HepG2 (cell line): ENCODE data around the gene MRPL20. TPM values are rescaled to one million over a fixed set of nuclear protein-coding genes. Genes with fewer than 3 reads are reported as not detected.

Experiments
- GABPB1 ChIP-seq: IDR thresholded peaks from 2 replicates; pipeline ENCODE4 v1.6.1; 2016; ENCODE audit warnings: mild to moderate bottlenecking, missing genetic modification reagents, moderate library complexity, missing compliant biosample characterization
- HES4 ChIP-seq: sonication (generic); formaldehyde crosslinking; IDR thresholded peaks from 2 replicates; pipeline ENCODE4 v1.9.0; 2021; ENCODE audit warnings: mild to moderate bottlenecking, missing genetic modification reagents, borderline replicate concordance
- HNF4A ChIP-seq: sonication (generic); formaldehyde crosslinking; IDR thresholded peaks from 2 replicates; pipeline ENCODE4 v1.4.0; 2020; ENCODE audit warnings: missing genetic modification reagents
- IKZF4 ChIP-seq: sonication (generic); formaldehyde crosslinking; IDR thresholded peaks from 2 replicates; pipeline ENCODE4 v1.5.1; 2020; ENCODE audit warnings: borderline replicate concordance, mild to moderate bottlenecking, low read depth, missing genetic modification reagents; ENCODE audit errors: not compliant biosample characterization
- ISL2 ChIP-seq: sonication (generic); formaldehyde crosslinking; IDR thresholded peaks from 2 replicates; pipeline ENCODE4 v1.5.0; 2020; ENCODE audit warnings: missing genetic modification reagents
- JDP2 ChIP-seq: sonication (generic); formaldehyde crosslinking; IDR thresholded peaks from 2 replicates; pipeline ENCODE4 v1.8.1; 2022; ENCODE audit warnings: missing genetic modification reagents, borderline replicate concordance
- KDM6A ChIP-seq: IDR thresholded peaks from 2 replicates; pipeline ENCODE4 v1.6.1; 2016; ENCODE audit warnings: low read depth
- KLF12 ChIP-seq: sonication (generic); formaldehyde crosslinking; IDR thresholded peaks from 2 replicates; pipeline ENCODE4 v1.4.0; 2020; ENCODE audit warnings: missing genetic modification reagents, borderline replicate concordance
- NR2F2 ChIP-seq: IDR thresholded peaks from 2 replicates; pipeline ENCODE4 v1.6.1; 2012; ENCODE audit warnings: low read depth, inconsistent platforms, borderline replicate concordance
- SALL2 ChIP-seq: sonication (generic); formaldehyde crosslinking; IDR thresholded peaks from 2 replicates; pipeline ENCODE4 v1.8.1; 2023; ENCODE audit warnings: mild to moderate bottlenecking, missing genetic modification reagents, inconsistent platforms
- SNAPC2 ChIP-seq: sonication (generic); formaldehyde crosslinking; IDR thresholded peaks from 2 replicates; pipeline ENCODE4 v1.8.1; 2022; ENCODE audit warnings: mild to moderate bottlenecking, missing genetic modification reagents
- SP5 ChIP-seq: IDR thresholded peaks from 2 replicates; pipeline ENCODE4 v1.6.1; 2016; ENCODE audit warnings: low read depth, borderline replicate concordance
- SRY ChIP-seq: sonication (generic); formaldehyde crosslinking; IDR thresholded peaks from 2 replicates; pipeline ENCODE4 v1.8.0; 2022; ENCODE audit warnings: mild to moderate bottlenecking, missing genetic modification reagents
- THRA ChIP-seq: sonication (generic); formaldehyde crosslinking; IDR thresholded peaks from 2 replicates; pipeline ENCODE4 v1.4.0; 2020; ENCODE audit warnings: missing genetic modification reagents, borderline replicate concordance
- TP53 ChIP-seq: sonication (generic); formaldehyde crosslinking; conservative IDR thresholded peaks from 2 replicates; pipeline ENCODE4 v1.4.0; 2020; ENCODE audit warnings: missing genetic modification reagents
- ZBTB7A ChIP-seq: sonication (generic); formaldehyde crosslinking; IDR thresholded peaks from 2 replicates; pipeline ENCODE4 v1.8.0; 2022; ENCODE audit warnings: mild to moderate bottlenecking, missing genetic modification reagents
- ZNF468 ChIP-seq: sonication (generic); formaldehyde crosslinking; IDR thresholded peaks from 2 replicates; pipeline ENCODE4 v1.8.0; 2022; ENCODE audit warnings: mild to moderate bottlenecking, moderate library complexity, missing genetic modification reagents
- ZNF574 ChIP-seq: sonication (generic); formaldehyde crosslinking; IDR thresholded peaks from 2 replicates; pipeline ENCODE4 v1.4.0; 2020; ENCODE audit warnings: missing genetic modification reagents
- ZNF678 ChIP-seq: sonication (generic); formaldehyde crosslinking; IDR thresholded peaks from 2 replicates; pipeline ENCODE4 v1.4.0; 2020; ENCODE audit warnings: mild to moderate bottlenecking, missing genetic modification reagents
- ZNF709 ChIP-seq: sonication (generic); formaldehyde crosslinking; IDR thresholded peaks from 2 replicates; pipeline ENCODE4 v1.5.0; 2020; ENCODE audit warnings: mild to moderate bottlenecking, missing genetic modification reagents
- ZNF768 ChIP-seq: sonication (generic); formaldehyde crosslinking; IDR thresholded peaks from 2 replicates; pipeline ENCODE4 v1.4.0; 2020; ENCODE audit warnings: missing genetic modification reagents
- polyA plus RNA-seq, 8 experiments: library from polyadenylated mRNA; depleted of rRNA in 3 of 8; stranded (reverse) in 7 of 8; unstranded in 1 of 8; fragments of >200 nt; fragmentation: Illumina TruSeq in 4 of 8; extraction: Trizol in 4 of 8; gene quantifications; 2 replicates each; pipeline versions ENCODE4 v1.2.1 to v1.2.3, GENCODE V29; 2011 to 2016; ENCODE audit warnings: low read depth in 4 of 8, missing spikeins in 1 of 8, mixed read lengths in 1 of 8; ENCODE audit not compliant: insufficient read depth in 1 of 8
- total RNA-seq, 5 experiments: library from RNA; depleted of rRNA; stranded (reverse); fragments of >200 nt; fragmentation: Illumina TruSeq; extraction: Trizol; gene quantifications; 2 replicates each; pipeline ENCODE4 v1.2.3, GENCODE V29; 2016; ENCODE audit warnings: low read depth in 1 of 5
- TF ChIP-seq, protein P1 (sequence below): sonication (generic); formaldehyde crosslinking; IDR thresholded peaks from 2 replicates; pipeline ENCODE4 v1.4.0; 2020; ENCODE audit warnings: missing genetic modification reagents
- TF ChIP-seq, protein P2 (sequence below): sonication (generic); formaldehyde crosslinking; conservative IDR thresholded peaks from 2 replicates; pipeline ENCODE4 v1.4.0; 2020; ENCODE audit warnings: missing genetic modification reagents

The MRPL20 gene
- total and polyA plus RNA-seq, 2 of the 13 experiments (the other 11 are each of a cell fraction or from before 2014, with no cell fraction given), result 59.2 to 127 TPM

DNA sequence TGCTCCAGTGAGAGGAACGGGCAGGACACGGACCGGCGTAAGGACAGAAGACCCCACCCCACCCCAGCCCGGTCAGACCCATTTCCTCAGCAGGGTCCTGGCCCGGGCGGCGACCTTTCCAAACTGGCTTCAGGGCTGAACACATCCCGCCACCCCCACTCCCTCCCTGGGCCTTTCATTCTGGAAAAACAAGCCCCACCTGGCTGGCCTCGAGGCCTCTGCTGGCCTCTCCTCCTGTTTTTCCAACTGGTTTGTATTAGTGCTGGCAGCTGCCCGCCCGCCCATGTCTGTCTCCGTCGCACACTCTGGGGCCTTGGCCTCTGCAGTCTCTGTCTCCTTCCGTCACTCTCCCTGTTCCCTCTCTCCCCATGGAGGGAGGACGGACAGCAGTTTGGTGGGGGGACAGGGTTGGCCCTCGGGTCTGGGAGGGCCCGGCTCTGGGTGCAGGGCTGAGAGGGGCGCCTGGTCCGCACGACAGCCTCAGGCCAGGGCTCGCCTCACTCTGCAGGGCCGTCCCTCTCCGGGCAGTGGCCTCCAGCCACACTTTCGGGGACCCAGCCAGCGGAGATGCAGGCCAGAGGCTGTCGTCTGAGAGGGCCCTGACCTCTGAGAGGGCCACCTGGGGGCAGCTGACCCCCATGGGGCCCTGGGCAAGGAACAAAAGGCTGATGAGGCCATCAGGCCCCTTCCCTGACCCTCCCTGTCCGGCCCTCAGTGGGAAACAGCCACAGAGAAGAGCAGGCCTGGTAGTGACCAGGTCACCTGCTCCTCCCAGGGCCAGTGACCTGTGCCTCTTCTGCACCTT, 47.2 kb downstream of the MRPL20 start (continued):
- TF ChIP-seq TP53 (no peak), ZNF468 (no peak), THRA (peak; percentile 89; the same call in 1 of the 2 replicates), IKZF4 (CRISPR knock-in tag) (peak; percentile 30), SALL2 (CRISPR knock-in tag) (peak; percentile 40; the same call in 1 of the 2 replicates), HES4 (CRISPR knock-in tag) (0 out of 2 replicates have a peak, but pooled peaks have one; percentile 30), ZNF678 (CRISPR knock-in tag) (peak; percentile 46; the same call in 1 of the 2 replicates), SNAPC2 (CRISPR knock-in tag) (peak; percentile 92), NR2F2 (peak; percentile 98), ZNF709 (peak; percentile 51; the same call in 1 of the 2 replicates), SRY (CRISPR knock-in tag) (peak; percentile 76; the same call in 1 of the 2 replicates), ZBTB7A (no peak; the same call in 1 of the 2 replicates), ZNF768 (CRISPR knock-in tag) (0 out of 2 replicates have a peak, but pooled peaks have one; percentile 5), ISL2 (peak; percentile 51; the same call in 1 of the 2 replicates), KDM6A (CRISPR knock-in tag) (peak; percentile 30; the same call in 1 of the 2 replicates), HNF4A (peak; percentile 73), ZNF574 (CRISPR knock-in tag) (peak; percentile 46), JDP2 (CRISPR knock-in tag) (no peak), KLF12 (CRISPR knock-in tag) (0 out of 2 replicates have a peak, but pooled peaks have one; percentile 31), GABPB1 (CRISPR knock-in tag) (peak; percentile 44; the same call in 1 of the 2 replicates), SP5 (CRISPR knock-in tag) (peak; percentile 89)
- TF ChIP-seq, protein P1, sequence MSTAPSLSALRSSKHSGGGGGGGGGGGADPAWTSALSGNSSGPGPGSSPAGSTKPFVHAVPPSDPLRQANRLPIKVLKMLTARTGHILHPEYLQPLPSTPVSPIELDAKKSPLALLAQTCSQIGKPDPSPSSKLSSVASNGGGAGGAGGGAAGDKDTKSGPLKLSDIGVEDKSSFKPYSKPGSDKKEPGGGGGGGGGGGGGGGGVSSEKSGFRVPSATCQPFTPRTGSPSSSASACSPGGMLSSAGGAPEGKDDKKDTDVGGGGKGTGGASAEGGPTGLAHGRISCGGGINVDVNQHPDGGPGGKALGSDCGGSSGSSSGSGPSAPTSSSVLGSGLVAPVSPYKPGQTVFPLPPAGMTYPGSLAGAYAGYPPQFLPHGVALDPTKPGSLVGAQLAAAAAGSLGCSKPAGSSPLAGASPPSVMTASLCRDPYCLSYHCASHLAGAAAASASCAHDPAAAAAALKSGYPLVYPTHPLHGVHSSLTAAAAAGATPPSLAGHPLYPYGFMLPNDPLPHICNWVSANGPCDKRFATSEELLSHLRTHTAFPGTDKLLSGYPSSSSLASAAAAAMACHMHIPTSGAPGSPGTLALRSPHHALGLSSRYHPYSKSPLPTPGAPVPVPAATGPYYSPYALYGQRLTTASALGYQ (CRISPR knock-in tag), result peak; percentile 77; the same call in 1 of the 2 replicates
- TF ChIP-seq, protein P2, sequence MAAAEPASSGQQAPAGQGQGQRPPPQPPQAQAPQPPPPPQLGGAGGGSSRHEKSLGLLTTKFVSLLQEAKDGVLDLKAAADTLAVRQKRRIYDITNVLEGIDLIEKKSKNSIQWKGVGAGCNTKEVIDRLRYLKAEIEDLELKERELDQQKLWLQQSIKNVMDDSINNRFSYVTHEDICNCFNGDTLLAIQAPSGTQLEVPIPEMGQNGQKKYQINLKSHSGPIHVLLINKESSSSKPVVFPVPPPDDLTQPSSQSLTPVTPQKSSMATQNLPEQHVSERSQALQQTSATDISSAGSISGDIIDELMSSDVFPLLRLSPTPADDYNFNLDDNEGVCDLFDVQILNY (CRISPR knock-in tag), result no peak
